MG63 (cell line): ENCODE data around the gene HUS1. TPM values are rescaled to one million over a fixed set of nuclear protein-coding genes. Genes with fewer than 3 reads are reported as not detected.
"Not testable (repeated sequence)": the region's sequence is repeated elsewhere in the genome, so short reads cannot be mapped to it uniquely, and the experiment has no call there.

ENCODE experiments used
- DNase-seq: peaks from one replicate; pipeline ENCODE4 v3.0.0-alpha.2; 2020
- H3K27me3 ChIP-seq: fragments of 250-450 bp; sonication (Bioruptor Pico); 2 replicates; pipeline ENCODE4 v1.5.1; 2020; ENCODE audit warnings: mild to moderate bottlenecking, moderate library complexity
- H3K36me3 ChIP-seq: fragments of 250-450 bp; sonication (Bioruptor Pico); 2 replicates; pipeline ENCODE4 v1.5.1; 2020; ENCODE audit warnings: mild to moderate bottlenecking, moderate library complexity
- H3K4me3 ChIP-seq: fragments of 250-450 bp; sonication (Bioruptor Pico); 2 replicates; pipeline ENCODE4 v1.5.1; 2020; ENCODE audit warnings: mild to moderate bottlenecking, moderate library complexity
- H3K9me3 ChIP-seq: fragments of 250-450 bp; sonication (Bioruptor Pico); 2 replicates; pipeline ENCODE4 v1.5.1; 2020; ENCODE audit warnings: mild to moderate bottlenecking, moderate library complexity
- total RNA-seq: library from RNA; depleted of rRNA; stranded (reverse); fragments of >200 nt; shearing (Covaris generic); gene quantifications from 2 replicates; pipeline ENCODE4 v1.2.3, GENCODE V29; 2014; ENCODE audit warnings: low replicate concordance

HUS1 gene
- total RNA-seq, 1 experiment from 2014 or later: 3.1 TPM

GRCh38 chr7:47953822-47954221 is 25.6 kb downstream of the HUS1 start:
- Histone ChIP-seq H3K4me3 (no peak overlapping the region), H3K36me3 (peaks cover 8% of the 10 kb centered on the region), H3K9me3 (no peaks in the 10 kb centered on the region), H3K27me3 (no peaks in the 10 kb centered on the region)
- DNase-seq: no peak

- no peak overlapping the region for H3K4me3 ChIP-seq
Measured at GRCh38 chr7:47952224-47952623, 27.2 kb downstream of the HUS1 start.

GRCh38 chr7:47951374-47951773 is 28.0 kb downstream of the HUS1 start:
- Histone ChIP-seq H3K36me3 (peaks cover 8% of the 10 kb centered on the region; the same call in 1 of the 2 replicates), H3K27me3 (no peaks in the 10 kb centered on the region), H3K4me3 (no peak overlapping the region), H3K9me3 (no peaks in the 10 kb centered on the region)
- no peak for DNase-seq

More at GRCh38 chr7:47952224-47952623, 27.2 kb downstream of the HUS1 start:
- no peak for DNase-seq
- Histone ChIP-seq H3K27me3 (no peaks in the 10 kb centered on the region), H3K36me3 (peaks cover 8% of the 10 kb centered on the region; the same call in 1 of the 2 replicates), H3K9me3 (no peaks in the 10 kb centered on the region)

- Histone ChIP-seq H3K27me3 (no peaks in the 10 kb centered on the region), H3K36me3 (peaks cover 8% of the 10 kb centered on the region; the same call in 1 of the 2 replicates), H3K9me3 (no peaks in the 10 kb centered on the region), H3K4me3 (no peak overlapping the region)
- no peak for DNase-seq
Measured at GRCh38 chr7:47950714-47951113, 28.7 kb downstream of the HUS1 start.

- H3K27me3 ChIP-seq: no peaks in the 10 kb centered on the region
- DNase-seq: no peak
- no peak overlapping the region for H3K4me3 ChIP-seq
- peaks cover 6% of the 10 kb centered on the region; the same call in 1 of the 2 replicates for H3K36me3 ChIP-seq
- no peaks in the 10 kb centered on the region for H3K9me3 ChIP-seq
Measured at GRCh38 chr7:47949703-47950102, 29.7 kb downstream of the HUS1 start.

GRCh38 chr7:47948141-47948790 is 31.1 kb downstream of the HUS1 start, which contains the start of gene PKD1L1:
TSS of gene PKD1L1 (minus strand) at chr7:47948466. CDS start at chr7:47948440, 26 bp downstream.
- no peaks in the 10 kb centered on the region for H3K27me3 ChIP-seq
- no peaks in the 10 kb centered on the region for H3K36me3 ChIP-seq
- no peak within 1 kb of the TSS for H3K4me3 ChIP-seq
- no peak for DNase-seq
- H3K9me3 ChIP-seq: no peaks in the 10 kb centered on the region

- no peaks in the 10 kb centered on the region for H3K36me3 ChIP-seq
- H3K27me3 ChIP-seq: no peaks in the 10 kb centered on the region
- no peak for DNase-seq
- no peaks in the 10 kb centered on the region for H3K9me3 ChIP-seq
- no peak overlapping the region for H3K4me3 ChIP-seq
Measured at GRCh38 chr7:47947355-47947749, 32.1 kb downstream of the HUS1 start.

- H3K27me3 ChIP-seq: no peaks in the 10 kb centered on the region
- no peaks in the 10 kb centered on the region for H3K9me3 ChIP-seq
- H3K36me3 ChIP-seq: no peaks in the 10 kb centered on the region
- no peak overlapping the region for H3K4me3 ChIP-seq
- no peak for DNase-seq
Measured at GRCh38 chr7:47946581-47947354, 32.6 kb downstream of the HUS1 start.

GRCh38 chr7:47945261-47946015 is 34.0 kb downstream of the HUS1 start:
- H3K4me3 ChIP-seq: no peak overlapping the region
- peak; percentile 34 for DNase-seq

GRCh38 chr7:47944536-47945260 is 34.7 kb downstream of the HUS1 start:
- no peaks in the 10 kb centered on the region for H3K27me3 ChIP-seq
- no peaks in the 10 kb centered on the region for H3K36me3 ChIP-seq
- no peak for DNase-seq
- H3K4me3 ChIP-seq: no peak overlapping the region
- H3K9me3 ChIP-seq: no peaks in the 10 kb centered on the region

More at GRCh38 chr7:47945261-47946015, 34.0 kb downstream of the HUS1 start:
- no peaks in the 10 kb centered on the region for H3K9me3 ChIP-seq
- H3K36me3 ChIP-seq: no peaks in the 10 kb centered on the region
- H3K27me3 ChIP-seq: no peaks in the 10 kb centered on the region

GRCh38 chr7:47943676-47944474 is 35.5 kb downstream of the HUS1 start:
- H3K4me3 ChIP-seq: no peak overlapping the region
- H3K36me3 ChIP-seq: no peaks in the 10 kb centered on the region
- no peaks in the 10 kb centered on the region for H3K27me3 ChIP-seq
- no peaks in the 10 kb centered on the region for H3K9me3 ChIP-seq
- peak; percentile 37 for DNase-seq

- H3K36me3 ChIP-seq, H3K4me3 ChIP-seq, DNase-seq, H3K9me3 ChIP-seq, H3K27me3 ChIP-seq: not testable (repeated sequence)
Measured at GRCh38 chr7:47942651-47943050, 36.8 kb downstream of the HUS1 start.

- no peaks in the 10 kb centered on the region for H3K27me3 ChIP-seq
- DNase-seq: no peak
- H3K4me3 ChIP-seq: no peak overlapping the region
- H3K9me3 ChIP-seq: no peaks in the 10 kb centered on the region
- H3K36me3 ChIP-seq: no peaks in the 10 kb centered on the region
Measured at GRCh38 chr7:47942132-47942531, 37.3 kb downstream of the HUS1 start.

GRCh38 chr7:47941136-47941844 is 38.1 kb downstream of the HUS1 start:
- H3K9me3 ChIP-seq: no peaks in the 10 kb centered on the region
- no peaks in the 10 kb centered on the region for H3K27me3 ChIP-seq
- DNase-seq: peak; percentile 77
- H3K36me3 ChIP-seq: no peaks in the 10 kb centered on the region
- no peak overlapping the region for H3K4me3 ChIP-seq
